HEK293 (cell line): ENCODE measurements around the gene GRK5.

Source experiments
- CTCF ChIA-PET: fragments of 350-600 bp; formaldehyde crosslinking; extraction: SDS; loops from one replicate; lab custom pipeline; 2021; ENCODE audit warnings: antibody characterized with exemption; lab: Yijun Ruan, JAX
- POLR2A ChIA-PET: fragments of 300-600 bp; formaldehyde crosslinking; extraction: SDS; loops from one replicate; lab custom pipeline; 2020; ENCODE audit warnings: antibody characterized with exemption, inconsistent platforms; lab: Yijun Ruan, JAX
- H3K27ac ChIP-seq: fragments of 200-500 bp; sonication (Bioruptor generic); 2 replicates; pipeline ENCODE4 v1.5.1; 2014; ENCODE audit warnings: low read depth, low read length, control low read depth, inconsistent platforms; ENCODE audit errors: extremely low read depth
- H3K36me3 ChIP-seq, 2 experiments: fragments of 200-500 bp in 1 of 2; sonication (Bioruptor generic) in 1 of 2; 1 replicate in 1 of 2; 2 replicates in 1 of 2; pipeline ENCODE4 v1.5.1; 2014 to 2017; ENCODE audit warnings: inconsistent platforms in 2 of 2, low read length in 2 of 2; ENCODE audit not compliant: control insufficient read depth in 2 of 2, insufficient read depth in 1 of 2
- H3K4me1 ChIP-seq: fragments of 200-500 bp; sonication (Bioruptor generic); 2 replicates; pipeline ENCODE4 v1.5.1; 2014; ENCODE audit warnings: mild to moderate bottlenecking, low read length, inconsistent platforms; ENCODE audit not compliant: control insufficient read depth, insufficient read depth
- H3K4me3 ChIP-seq: 2 replicates; pipeline ENCODE4 v1.5.1; 2011; ENCODE audit warnings: low read depth, mild to moderate bottlenecking, control low read depth, low read length, moderate library complexity
- H3K9me3 ChIP-seq: fragments of 200-500 bp; sonication (Bioruptor generic); 2 replicates; pipeline ENCODE4 v1.5.1; 2014; ENCODE audit warnings: low read depth, low read length, inconsistent platforms; ENCODE audit not compliant: control insufficient read depth, insufficient read depth
- GLIS2 ChIP-seq: fragments of 450-650 bp; formaldehyde crosslinking; IDR thresholded peaks from 2 replicates; pipeline ENCODE4 v1.5.1; 2016; ENCODE audit warnings: missing biosample characterization, missing genetic modification characterization
- KLF1 ChIP-seq: fragments of 450-650 bp; formaldehyde crosslinking; IDR thresholded peaks from 2 replicates; pipeline ENCODE4 v1.5.1; 2016; ENCODE audit warnings: missing biosample characterization, missing genetic modification characterization
- KLF10 ChIP-seq: fragments of 450-650 bp; IDR thresholded peaks from 2 replicates; pipeline ENCODE4 v1.5.1; 2018; ENCODE audit warnings: missing biosample characterization, mild to moderate bottlenecking, missing genetic modification characterization
- RBAK ChIP-seq: fragments of 450-650 bp; formaldehyde crosslinking; IDR thresholded peaks from 2 replicates; pipeline ENCODE4 v1.5.1; 2016; ENCODE audit warnings: missing biosample characterization, missing genetic modification characterization
- SP3 ChIP-seq: fragments of 450-650 bp; formaldehyde crosslinking; IDR thresholded peaks from 2 replicates; pipeline ENCODE4 v1.5.1; 2016; ENCODE audit warnings: missing biosample characterization, missing genetic modification characterization
- SP7 ChIP-seq: fragments of 450-650 bp; formaldehyde crosslinking; IDR thresholded peaks from 2 replicates; pipeline ENCODE4 v1.5.1; 2016; ENCODE audit warnings: missing biosample characterization, missing genetic modification characterization
- ZFP3 ChIP-seq: fragments of 450-650 bp; formaldehyde crosslinking; IDR thresholded peaks from 2 replicates; pipeline ENCODE4 v1.5.1; 2016; ENCODE audit warnings: low read depth, missing biosample characterization, missing genetic modification characterization
- ZFP41 ChIP-seq: fragments of 450-650 bp; formaldehyde crosslinking; IDR thresholded peaks from 2 replicates; pipeline ENCODE4 v1.5.1; 2016; ENCODE audit warnings: missing biosample characterization, missing genetic modification characterization, borderline replicate concordance
- ZFP69B ChIP-seq: fragments of 450-650 bp; formaldehyde crosslinking; IDR thresholded peaks from 2 replicates; pipeline ENCODE4 v1.5.1; 2016; ENCODE audit warnings: missing biosample characterization, missing genetic modification characterization
- ZNF112 ChIP-seq: fragments of 450-650 bp; formaldehyde crosslinking; IDR thresholded peaks from 2 replicates; pipeline ENCODE4 v1.5.0; 2017; ENCODE audit warnings: missing biosample characterization, missing genetic modification characterization
- ZNF155 ChIP-seq: fragments of 450-650 bp; formaldehyde crosslinking; IDR thresholded peaks from 2 replicates; pipeline ENCODE4 v1.5.1; 2016; ENCODE audit warnings: missing biosample characterization, missing genetic modification characterization
- ZNF16 ChIP-seq: fragments of 450-650 bp; formaldehyde crosslinking; IDR thresholded peaks from 2 replicates; pipeline ENCODE4 v1.5.1; 2016; ENCODE audit warnings: low read depth, missing biosample characterization, missing genetic modification characterization
- ZNF174 ChIP-seq: fragments of 450-650 bp; formaldehyde crosslinking; IDR thresholded peaks from 2 replicates; pipeline ENCODE4 v1.5.0; 2017; ENCODE audit warnings: missing biosample characterization, mild to moderate bottlenecking, missing genetic modification characterization
- ZNF2 ChIP-seq: fragments of 450-650 bp; formaldehyde crosslinking; IDR thresholded peaks from 2 replicates; pipeline ENCODE4 v1.5.1; 2016; ENCODE audit warnings: missing biosample characterization, missing genetic modification characterization
- ZNF354C ChIP-seq: fragments of 450-650 bp; formaldehyde crosslinking; IDR thresholded peaks from 2 replicates; pipeline ENCODE4 v1.5.1; 2016; ENCODE audit warnings: missing biosample characterization, missing genetic modification characterization, low read depth, borderline replicate concordance
- ZNF366 ChIP-seq: fragments of 450-650 bp; formaldehyde crosslinking; conservative IDR thresholded peaks from 2 replicates; pipeline ENCODE4 v1.5.1; 2016; ENCODE audit warnings: missing biosample characterization, missing genetic modification characterization
- ZNF416 ChIP-seq: fragments of 450-650 bp; formaldehyde crosslinking; IDR thresholded peaks from 2 replicates; pipeline ENCODE4 v1.5.1; 2016; ENCODE audit warnings: missing biosample characterization, missing genetic modification characterization
- ZNF510 ChIP-seq: fragments of 450-650 bp; formaldehyde crosslinking; IDR thresholded peaks from 2 replicates; pipeline ENCODE4 v1.5.1; 2018; ENCODE audit warnings: mild to moderate bottlenecking, missing genetic modification characterization, missing biosample characterization; ENCODE audit not compliant: insufficient replicate concordance
- ZNF600 ChIP-seq: fragments of 450-650 bp; formaldehyde crosslinking; IDR thresholded peaks from 2 replicates; pipeline ENCODE4 v1.5.1; 2016; ENCODE audit warnings: missing biosample characterization, missing genetic modification characterization
- TF ChIP-seq, protein P1 (sequence below): fragments of 450-650 bp; formaldehyde crosslinking; IDR thresholded peaks from 2 replicates; pipeline ENCODE4 v1.5.1; 2016; ENCODE audit warnings: missing biosample characterization, missing genetic modification characterization
- TF ChIP-seq, protein P2 (sequence below): fragments of 450-650 bp; formaldehyde crosslinking; IDR thresholded peaks from 2 replicates; pipeline ENCODE4 v1.5.1; 2016; ENCODE audit warnings: missing biosample characterization, missing genetic modification characterization
- TF ChIP-seq, protein P3 (sequence below): fragments of 450-650 bp; formaldehyde crosslinking; IDR thresholded peaks from 2 replicates; pipeline ENCODE4 v1.5.1; 2016; ENCODE audit warnings: missing biosample characterization, missing genetic modification characterization
- TF ChIP-seq, protein P4 (sequence below): fragments of 450-650 bp; formaldehyde crosslinking; IDR thresholded peaks from 2 replicates; pipeline ENCODE4 v1.5.1; 2016; ENCODE audit warnings: missing biosample characterization, missing genetic modification characterization
- TF ChIP-seq, protein P5 (sequence below): fragments of 450-650 bp; formaldehyde crosslinking; IDR thresholded peaks from 2 replicates; pipeline ENCODE4 v1.5.1; 2016; ENCODE audit warnings: missing biosample characterization, missing genetic modification characterization
- TF ChIP-seq, protein P6 (sequence below): fragments of 450-650 bp; formaldehyde crosslinking; IDR thresholded peaks from 2 replicates; pipeline ENCODE4 v1.5.1; 2017; ENCODE audit warnings: missing biosample characterization, missing genetic modification characterization

GRK5 gene

DNA sequence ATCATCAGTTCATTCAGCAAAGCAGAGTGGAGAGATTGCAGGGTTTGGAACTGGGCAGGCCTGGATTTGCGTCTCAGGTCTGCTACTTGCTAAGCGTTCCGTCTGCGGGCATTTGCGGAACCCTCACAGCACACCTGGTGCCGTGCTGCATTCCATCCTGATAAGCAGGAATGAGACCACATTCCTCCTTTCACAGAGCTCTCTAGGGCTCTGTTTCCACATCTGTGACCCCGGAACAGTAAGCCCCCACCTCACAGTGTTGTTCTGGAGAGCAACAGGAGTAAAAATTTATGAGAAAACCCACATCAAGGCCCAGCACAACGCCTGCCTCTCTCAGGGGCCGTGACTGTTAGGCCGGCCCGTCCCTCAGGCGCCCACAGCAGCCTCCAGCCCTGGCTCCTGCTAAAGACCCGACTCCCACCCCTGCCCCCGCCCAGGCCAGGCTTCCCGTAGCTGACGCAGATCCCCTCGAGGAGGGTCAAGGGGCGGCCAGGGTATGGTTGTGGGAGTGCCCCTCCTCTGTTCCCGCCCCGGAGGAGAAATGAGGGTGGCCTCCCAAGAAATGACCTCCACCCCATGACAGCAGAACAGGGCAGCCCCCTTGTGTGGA is 206.2 kb downstream of the GRK5 start (continued):
- TF ChIP-seq ZNF510 (tag by site-specific recombination) (no peak), ZNF366 (tag by site-specific recombination) (no peak), ZNF16 (no peak), GLIS2 (tag by site-specific recombination) (no peak), ZFP41 (no peak), KLF10 (no peak), SP3 (no peak), KLF1 (tag by site-specific recombination) (no peak), ZNF600 (tag by site-specific recombination) (no peak), ZNF416 (tag by site-specific recombination) (no peak), SP7 (tag by site-specific recombination) (no peak)
- TF ChIP-seq, protein P1, sequence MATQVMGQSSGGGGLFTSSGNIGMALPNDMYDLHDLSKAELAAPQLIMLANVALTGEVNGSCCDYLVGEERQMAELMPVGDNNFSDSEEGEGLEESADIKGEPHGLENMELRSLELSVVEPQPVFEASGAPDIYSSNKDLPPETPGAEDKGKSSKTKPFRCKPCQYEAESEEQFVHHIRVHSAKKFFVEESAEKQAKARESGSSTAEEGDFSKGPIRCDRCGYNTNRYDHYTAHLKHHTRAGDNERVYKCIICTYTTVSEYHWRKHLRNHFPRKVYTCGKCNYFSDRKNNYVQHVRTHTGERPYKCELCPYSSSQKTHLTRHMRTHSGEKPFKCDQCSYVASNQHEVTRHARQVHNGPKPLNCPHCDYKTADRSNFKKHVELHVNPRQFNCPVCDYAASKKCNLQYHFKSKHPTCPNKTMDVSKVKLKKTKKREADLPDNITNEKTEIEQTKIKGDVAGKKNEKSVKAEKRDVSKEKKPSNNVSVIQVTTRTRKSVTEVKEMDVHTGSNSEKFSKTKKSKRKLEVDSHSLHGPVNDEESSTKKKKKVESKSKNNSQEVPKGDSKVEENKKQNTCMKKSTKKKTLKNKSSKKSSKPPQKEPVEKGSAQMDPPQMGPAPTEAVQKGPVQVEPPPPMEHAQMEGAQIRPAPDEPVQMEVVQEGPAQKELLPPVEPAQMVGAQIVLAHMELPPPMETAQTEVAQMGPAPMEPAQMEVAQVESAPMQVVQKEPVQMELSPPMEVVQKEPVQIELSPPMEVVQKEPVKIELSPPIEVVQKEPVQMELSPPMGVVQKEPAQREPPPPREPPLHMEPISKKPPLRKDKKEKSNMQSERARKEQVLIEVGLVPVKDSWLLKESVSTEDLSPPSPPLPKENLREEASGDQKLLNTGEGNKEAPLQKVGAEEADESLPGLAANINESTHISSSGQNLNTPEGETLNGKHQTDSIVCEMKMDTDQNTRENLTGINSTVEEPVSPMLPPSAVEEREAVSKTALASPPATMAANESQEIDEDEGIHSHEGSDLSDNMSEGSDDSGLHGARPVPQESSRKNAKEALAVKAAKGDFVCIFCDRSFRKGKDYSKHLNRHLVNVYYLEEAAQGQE (tag by site-specific recombination), result no peak
- TF ChIP-seq, protein P2, sequence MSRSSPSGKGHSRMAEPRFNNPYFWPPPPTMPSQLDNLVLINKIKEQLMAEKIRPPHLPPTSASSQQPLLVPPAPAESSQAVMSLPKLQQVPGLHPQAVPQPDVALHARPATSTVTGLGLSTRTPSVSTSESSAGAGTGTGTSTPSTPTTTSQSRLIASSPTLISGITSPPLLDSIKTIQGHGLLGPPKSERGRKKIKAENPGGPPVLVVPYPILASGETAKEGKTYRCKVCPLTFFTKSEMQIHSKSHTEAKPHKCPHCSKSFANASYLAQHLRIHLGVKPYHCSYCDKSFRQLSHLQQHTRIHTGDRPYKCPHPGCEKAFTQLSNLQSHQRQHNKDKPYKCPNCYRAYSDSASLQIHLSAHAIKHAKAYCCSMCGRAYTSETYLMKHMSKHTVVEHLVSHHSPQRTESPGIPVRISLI, result no peak

DNA sequence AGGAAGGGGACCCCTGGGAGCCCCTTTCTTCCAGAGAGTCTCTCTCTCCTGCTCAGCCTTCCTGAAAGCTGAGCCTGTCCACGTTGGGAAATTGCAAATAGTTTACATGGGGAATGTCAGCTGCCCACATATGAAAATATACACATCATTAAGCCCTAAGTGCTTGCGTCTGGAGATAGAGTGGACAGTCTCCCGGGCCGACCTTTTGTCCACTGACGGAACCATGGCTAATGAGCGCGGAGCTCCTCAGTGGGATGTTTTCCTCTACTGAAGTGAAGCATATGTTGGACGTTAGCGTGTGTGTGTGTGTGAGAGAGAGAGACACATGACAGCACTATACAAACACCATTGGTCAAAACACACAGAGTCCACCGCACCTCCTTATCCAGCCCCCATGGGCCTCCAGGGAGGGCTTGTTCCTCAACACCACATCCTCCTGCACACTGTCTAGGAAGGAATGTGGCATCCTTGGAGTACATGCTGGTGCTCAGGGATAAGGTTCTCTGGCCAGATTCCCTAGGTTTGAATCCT is 206.8 kb downstream of the GRK5 start:
- ChIA-PET CTCF (interaction anchor here (0.6 to 1.3 kb wide), 2 partner anchors 174 to 215 kb away, joined by 3 to 4 read pairs; no protein-coding TSS in a partner anchor), POLR2A (interaction anchor here (1.1 kb wide), 1 partner anchor 207 kb away, joined by 4 read pairs; the partner anchor contains the start of gene GRK5)
- no peaks in the 10 kb centered on the region for H3K36me3 ChIP-seq
- H3K4me1 ChIP-seq, result no peaks in the 10 kb centered on the region
- H3K27ac ChIP-seq, result no peak overlapping the region
- no peaks in the 10 kb centered on the region for H3K9me3 ChIP-seq
- H3K4me3 ChIP-seq, result no peak overlapping the region
- TF ChIP-seq, protein P3, sequence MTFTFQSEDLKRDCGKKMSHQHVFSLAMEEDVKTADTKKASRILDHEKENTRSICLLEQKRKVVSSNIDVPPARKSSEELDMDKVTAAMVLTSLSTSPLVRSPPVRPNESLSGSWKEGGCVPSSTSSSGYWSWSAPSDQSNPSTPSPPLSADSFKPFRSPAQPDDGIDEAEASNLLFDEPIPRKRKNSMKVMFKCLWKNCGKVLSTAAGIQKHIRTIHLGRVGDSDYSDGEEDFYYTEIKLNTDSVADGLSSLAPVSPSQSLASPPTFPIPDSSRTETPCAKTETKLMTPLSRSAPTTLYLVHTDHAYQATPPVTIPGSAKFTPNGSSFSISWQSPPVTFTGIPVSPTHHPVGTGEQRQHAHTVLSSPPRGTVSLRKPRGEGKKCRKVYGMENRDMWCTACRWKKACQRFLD (tag by site-specific recombination), result no peak
- no peak for TF ChIP-seq ZNF174 (tag by site-specific recombination)
- no peak for TF ChIP-seq ZFP69B (tag by site-specific recombination)
- no peak for TF ChIP-seq ZNF112
- TF ChIP-seq, protein P4, sequence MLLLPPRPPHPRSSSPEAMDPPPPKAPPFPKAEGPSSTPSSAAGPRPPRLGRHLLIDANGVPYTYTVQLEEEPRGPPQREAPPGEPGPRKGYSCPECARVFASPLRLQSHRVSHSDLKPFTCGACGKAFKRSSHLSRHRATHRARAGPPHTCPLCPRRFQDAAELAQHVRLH (tag by site-specific recombination), result no peak
- TF ChIP-seq, protein P5, sequence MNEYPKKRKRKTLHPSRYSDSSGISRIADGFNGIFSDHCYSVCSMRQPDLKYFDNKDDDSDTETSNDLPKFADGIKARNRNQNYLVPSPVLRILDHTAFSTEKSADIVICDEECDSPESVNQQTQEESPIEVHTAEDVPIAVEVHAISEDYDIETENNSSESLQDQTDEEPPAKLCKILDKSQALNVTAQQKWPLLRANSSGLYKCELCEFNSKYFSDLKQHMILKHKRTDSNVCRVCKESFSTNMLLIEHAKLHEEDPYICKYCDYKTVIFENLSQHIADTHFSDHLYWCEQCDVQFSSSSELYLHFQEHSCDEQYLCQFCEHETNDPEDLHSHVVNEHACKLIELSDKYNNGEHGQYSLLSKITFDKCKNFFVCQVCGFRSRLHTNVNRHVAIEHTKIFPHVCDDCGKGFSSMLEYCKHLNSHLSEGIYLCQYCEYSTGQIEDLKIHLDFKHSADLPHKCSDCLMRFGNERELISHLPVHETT (tag by site-specific recombination), result no peak
- TF ChIP-seq ZFP3 (tag by site-specific recombination), result no peak
- no peak for TF ChIP-seq ZNF155 (tag by site-specific recombination)
- TF ChIP-seq, protein P6, sequence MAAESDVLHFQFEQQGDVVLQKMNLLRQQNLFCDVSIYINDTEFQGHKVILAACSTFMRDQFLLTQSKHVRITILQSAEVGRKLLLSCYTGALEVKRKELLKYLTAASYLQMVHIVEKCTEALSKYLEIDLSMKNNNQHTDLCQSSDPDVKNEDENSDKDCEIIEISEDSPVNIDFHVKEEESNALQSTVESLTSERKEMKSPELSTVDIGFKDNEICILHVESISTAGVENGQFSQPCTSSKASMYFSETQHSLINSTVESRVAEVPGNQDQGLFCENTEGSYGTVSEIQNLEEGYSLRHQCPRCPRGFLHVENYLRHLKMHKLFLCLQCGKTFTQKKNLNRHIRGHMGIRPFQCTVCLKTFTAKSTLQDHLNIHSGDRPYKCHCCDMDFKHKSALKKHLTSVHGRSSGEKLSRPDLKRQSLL (tag by site-specific recombination), result no peak
- no peak for TF ChIP-seq ZNF354C (tag by site-specific recombination)
- no peak for TF ChIP-seq ZNF2 (tag by site-specific recombination)
- no peak for TF ChIP-seq RBAK (tag by site-specific recombination)
